Suprapubic skin (tissue), 3 donors: ENCODE results near the gene TRHDE.

Source experiments
- POLR2A ChIP-seq, 2 donors: fragments of 450-650 bp; IDR thresholded peaks; one replicate each; pipeline ENCODE4 v1.6.1; 2017; ENCODE audit warnings: antibody characterized with exemption in 2 of 2, mild to moderate bottlenecking in 2 of 2, moderate library complexity in 2 of 2
- TF ChIP-seq, protein P1 (sequence below), 2 donors: fragments of 200-600 bp in 1 of 2; fragments of 450-650 bp in 1 of 2; sonication (generic) in 1 of 2; IDR thresholded peaks; one replicate each; pipeline ENCODE4 v1.5.1; 2016 to 2019; ENCODE audit warnings: antibody characterized with exemption in 2 of 2, mild to moderate bottlenecking in 1 of 2, moderate library complexity in 1 of 2

DNA sequence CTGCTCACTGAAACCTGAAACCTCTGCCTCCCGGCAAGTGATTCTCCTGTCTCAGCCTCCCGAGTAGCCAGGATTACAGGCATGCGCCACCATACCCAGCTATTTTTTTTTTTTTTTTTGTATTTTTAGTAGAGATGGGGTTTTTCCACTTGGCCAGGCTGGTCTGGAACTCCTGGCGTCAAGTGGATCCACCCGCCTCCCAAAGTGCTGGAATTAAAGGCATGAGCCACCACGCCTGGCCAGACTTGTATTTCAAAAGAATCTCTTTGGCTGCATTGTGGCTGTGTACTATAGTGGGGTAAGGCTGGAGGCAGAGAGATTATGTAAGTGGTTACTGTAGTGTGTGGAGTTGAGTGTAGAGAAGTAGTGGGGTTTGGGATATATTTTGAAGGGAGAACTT is 35.1 kb downstream of the TRHDE start:
- no peak for TF ChIP-seq POLR2A (IDR thresholded peaks at IDR 0.05)
- TF ChIP-seq, protein P1, sequence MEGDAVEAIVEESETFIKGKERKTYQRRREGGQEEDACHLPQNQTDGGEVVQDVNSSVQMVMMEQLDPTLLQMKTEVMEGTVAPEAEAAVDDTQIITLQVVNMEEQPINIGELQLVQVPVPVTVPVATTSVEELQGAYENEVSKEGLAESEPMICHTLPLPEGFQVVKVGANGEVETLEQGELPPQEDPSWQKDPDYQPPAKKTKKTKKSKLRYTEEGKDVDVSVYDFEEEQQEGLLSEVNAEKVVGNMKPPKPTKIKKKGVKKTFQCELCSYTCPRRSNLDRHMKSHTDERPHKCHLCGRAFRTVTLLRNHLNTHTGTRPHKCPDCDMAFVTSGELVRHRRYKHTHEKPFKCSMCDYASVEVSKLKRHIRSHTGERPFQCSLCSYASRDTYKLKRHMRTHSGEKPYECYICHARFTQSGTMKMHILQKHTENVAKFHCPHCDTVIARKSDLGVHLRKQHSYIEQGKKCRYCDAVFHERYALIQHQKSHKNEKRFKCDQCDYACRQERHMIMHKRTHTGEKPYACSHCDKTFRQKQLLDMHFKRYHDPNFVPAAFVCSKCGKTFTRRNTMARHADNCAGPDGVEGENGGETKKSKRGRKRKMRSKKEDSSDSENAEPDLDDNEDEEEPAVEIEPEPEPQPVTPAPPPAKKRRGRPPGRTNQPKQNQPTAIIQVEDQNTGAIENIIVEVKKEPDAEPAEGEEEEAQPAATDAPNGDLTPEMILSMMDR (IDR thresholded peaks at IDR 0.05) = no peak
